ENCODE results near the gene REEP3. TPM values are rescaled to one million over a fixed set of nuclear protein-coding genes. Genes with fewer than 3 reads are reported as not detected.

REEP3 gene
- total RNA-seq, 1 donor from 2014 or later: 33.2 TPM

DNA sequence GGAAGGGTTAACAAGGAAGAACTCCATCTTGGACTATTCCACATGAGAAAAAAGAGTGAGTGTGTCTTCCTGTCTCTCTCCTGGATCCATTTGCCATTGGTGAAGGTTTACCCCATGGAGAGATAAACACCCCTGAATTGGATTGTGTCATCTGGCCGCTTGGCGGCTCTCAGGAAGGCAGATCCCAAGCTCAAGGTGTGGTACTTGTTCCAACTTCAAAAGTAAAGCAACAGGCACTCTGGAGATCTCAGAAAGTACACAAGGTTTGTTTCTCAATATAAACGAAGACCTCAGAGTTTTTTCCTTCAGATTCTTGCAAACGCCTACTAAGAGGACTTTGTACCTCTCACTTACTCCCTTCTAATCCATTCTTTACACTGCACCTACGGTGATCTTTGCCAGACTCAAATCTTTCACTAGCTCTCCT lies 116.7 kb downstream of the REEP3 start:
- no peak overlapping the region for H3K27ac Mint-ChIP-seq
- H3K4me1 Mint-ChIP-seq (ENCODE audit: low read depth): peaks cover 4% of the 10 kb centered on the region
- H3K27me3 Mint-ChIP-seq: peaks cover 4% of the 10 kb centered on the region
- H3K4me3 Mint-ChIP-seq (ENCODE audit: low read depth): no peak overlapping the region
- no peaks in the 10 kb centered on the region for H3K36me3 Mint-ChIP-seq (ENCODE audit: insufficient read depth)
- no peaks in the 10 kb centered on the region for H3K9me3 Mint-ChIP-seq (ENCODE audit: low read depth)
- no peak for DNase-seq (ENCODE audit: low spot score, unreplicated experiment)
- TF ChIP-seq, protein P1, sequence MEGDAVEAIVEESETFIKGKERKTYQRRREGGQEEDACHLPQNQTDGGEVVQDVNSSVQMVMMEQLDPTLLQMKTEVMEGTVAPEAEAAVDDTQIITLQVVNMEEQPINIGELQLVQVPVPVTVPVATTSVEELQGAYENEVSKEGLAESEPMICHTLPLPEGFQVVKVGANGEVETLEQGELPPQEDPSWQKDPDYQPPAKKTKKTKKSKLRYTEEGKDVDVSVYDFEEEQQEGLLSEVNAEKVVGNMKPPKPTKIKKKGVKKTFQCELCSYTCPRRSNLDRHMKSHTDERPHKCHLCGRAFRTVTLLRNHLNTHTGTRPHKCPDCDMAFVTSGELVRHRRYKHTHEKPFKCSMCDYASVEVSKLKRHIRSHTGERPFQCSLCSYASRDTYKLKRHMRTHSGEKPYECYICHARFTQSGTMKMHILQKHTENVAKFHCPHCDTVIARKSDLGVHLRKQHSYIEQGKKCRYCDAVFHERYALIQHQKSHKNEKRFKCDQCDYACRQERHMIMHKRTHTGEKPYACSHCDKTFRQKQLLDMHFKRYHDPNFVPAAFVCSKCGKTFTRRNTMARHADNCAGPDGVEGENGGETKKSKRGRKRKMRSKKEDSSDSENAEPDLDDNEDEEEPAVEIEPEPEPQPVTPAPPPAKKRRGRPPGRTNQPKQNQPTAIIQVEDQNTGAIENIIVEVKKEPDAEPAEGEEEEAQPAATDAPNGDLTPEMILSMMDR (IDR thresholded peaks at IDR 0.05; ENCODE audit: unreplicated experiment): no peak

DNA sequence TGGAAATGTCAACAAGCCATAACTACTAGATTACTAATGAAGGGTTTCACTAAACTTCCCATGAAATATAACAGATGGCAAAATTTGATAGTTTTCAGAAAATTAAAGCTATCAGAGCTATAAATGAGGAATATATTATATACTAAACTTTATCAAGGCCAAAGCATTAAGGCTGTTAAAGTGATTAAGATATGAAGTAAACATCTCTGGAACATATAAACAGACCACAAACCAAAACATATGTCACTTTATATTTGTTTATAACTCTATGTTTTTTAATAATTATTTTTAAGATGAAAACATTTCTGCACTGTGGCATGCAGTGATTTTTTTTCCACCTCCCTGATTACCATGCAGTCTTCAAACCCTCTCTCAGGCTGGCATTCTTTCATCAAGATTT lies 120.2 kb downstream of the REEP3 start:
- Mint-ChIP-seq H3K4me1 (ENCODE audit: low read depth) (peaks cover 4% of the 10 kb centered on the region), H3K9me3 (ENCODE audit: low read depth) (no peaks in the 10 kb centered on the region), H3K36me3 (ENCODE audit: insufficient read depth) (no peaks in the 10 kb centered on the region), H3K4me3 (ENCODE audit: low read depth) (no peak overlapping the region), H3K27me3 (no peaks in the 10 kb centered on the region), H3K27ac (no peak overlapping the region)
- DNase-seq (ENCODE audit: low spot score, unreplicated experiment): no peak
- TF ChIP-seq, protein P1 (IDR thresholded peaks at IDR 0.05; ENCODE audit: unreplicated experiment): no peak

DNA sequence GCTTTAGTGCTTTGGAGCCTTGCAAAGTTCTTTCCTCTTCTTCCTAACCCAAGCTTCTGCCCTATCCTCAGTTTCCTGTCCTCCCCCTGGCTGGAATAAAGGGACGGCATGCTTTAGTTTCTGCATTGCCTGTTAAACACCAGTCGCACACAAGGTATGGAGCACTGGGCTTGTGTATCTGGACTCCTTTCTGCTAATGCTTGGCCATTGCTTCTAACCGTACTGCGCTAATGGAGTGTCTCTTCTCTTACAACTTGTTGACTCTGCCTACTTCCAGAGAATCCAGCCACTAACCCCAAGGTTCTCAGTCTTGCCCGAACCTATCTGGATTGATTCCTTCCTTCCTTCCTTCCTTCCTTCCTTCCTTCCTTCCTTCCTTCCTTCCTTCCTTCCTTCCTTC lies 120.6 kb downstream of the REEP3 start:
- TF ChIP-seq, protein P1 (IDR thresholded peaks at IDR 0.05; ENCODE audit: unreplicated experiment): no peak
- no peaks in the 10 kb centered on the region for H3K27me3 Mint-ChIP-seq
- H3K4me1 Mint-ChIP-seq (ENCODE audit: low read depth): peaks cover 4% of the 10 kb centered on the region
- no peaks in the 10 kb centered on the region for H3K9me3 Mint-ChIP-seq (ENCODE audit: low read depth)
- no peak overlapping the region for H3K27ac Mint-ChIP-seq
- no peaks in the 10 kb centered on the region for H3K36me3 Mint-ChIP-seq (ENCODE audit: insufficient read depth)
- no peak for DNase-seq (ENCODE audit: low spot score, unreplicated experiment)
- H3K4me3 Mint-ChIP-seq (ENCODE audit: low read depth): no peak overlapping the region

DNA sequence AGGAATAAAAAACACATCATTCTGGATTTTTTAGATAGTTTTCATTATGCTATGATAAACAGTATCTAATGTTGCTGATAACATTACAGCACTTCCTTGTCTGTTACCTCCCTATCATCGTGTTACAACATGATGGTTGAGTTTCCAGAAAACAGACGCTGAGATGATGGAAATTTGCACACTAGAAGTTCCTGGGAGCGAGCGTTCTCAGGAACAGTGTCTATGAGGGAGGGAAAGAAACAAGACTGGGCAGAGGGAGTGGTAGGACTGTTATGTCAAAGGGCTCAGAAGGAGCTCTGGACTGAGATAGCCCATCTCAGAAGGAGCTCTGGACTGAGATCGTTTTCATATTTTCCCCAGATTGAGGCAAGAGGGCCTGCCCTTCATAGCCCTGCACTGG lies 121.6 kb downstream of the REEP3 start:
- TF ChIP-seq, protein P1 (IDR thresholded peaks at IDR 0.05; ENCODE audit: unreplicated experiment): no peak
- Mint-ChIP-seq H3K4me1 (ENCODE audit: low read depth) (peaks cover 4% of the 10 kb centered on the region), H3K9me3 (ENCODE audit: low read depth) (no peaks in the 10 kb centered on the region), H3K36me3 (ENCODE audit: insufficient read depth) (no peaks in the 10 kb centered on the region), H3K27ac (no peak overlapping the region), H3K27me3 (no peaks in the 10 kb centered on the region), H3K4me3 (ENCODE audit: low read depth) (no peak overlapping the region)
- no peak for DNase-seq (ENCODE audit: low spot score, unreplicated experiment)

DNA sequence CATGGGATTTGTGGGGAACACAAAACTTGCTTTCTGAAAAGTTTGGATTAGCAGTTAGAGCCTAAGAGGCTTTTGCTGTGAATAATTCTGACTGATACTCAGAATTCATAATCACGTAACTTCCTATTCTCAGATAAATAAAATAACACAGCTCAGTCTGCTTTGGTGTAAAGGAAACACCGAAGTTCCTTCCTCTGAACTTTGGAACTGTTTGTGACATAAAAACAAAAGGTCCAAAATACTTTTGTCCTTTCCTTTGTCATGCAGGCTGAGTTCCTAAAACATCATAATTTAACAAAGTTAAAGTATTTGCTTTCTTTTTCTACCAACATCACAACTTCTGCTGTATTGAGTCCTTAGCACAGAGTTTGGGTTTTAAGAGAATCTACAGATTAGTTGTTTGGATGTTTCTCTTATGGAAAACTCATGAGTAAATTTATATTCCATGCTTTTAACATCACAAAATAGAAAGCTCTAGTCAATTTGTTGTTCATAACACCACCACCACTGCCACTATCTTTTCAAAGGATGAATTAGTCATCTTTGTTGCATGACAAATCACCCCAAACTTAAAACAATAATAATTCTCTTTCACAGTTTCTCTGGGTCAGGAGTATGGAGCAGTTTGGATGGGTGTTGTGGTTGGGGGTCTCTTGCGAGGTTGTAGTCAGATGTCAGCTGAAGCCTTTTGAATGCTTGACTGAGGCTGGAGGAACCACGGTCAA lies 123.4 kb downstream of the REEP3 start:
- no peak for DNase-seq (ENCODE audit: low spot score, unreplicated experiment)
- H3K9me3 Mint-ChIP-seq (ENCODE audit: low read depth): no peaks in the 10 kb centered on the region
- TF ChIP-seq, protein P1 (IDR thresholded peaks at IDR 0.05; ENCODE audit: unreplicated experiment): no peak
- H3K4me1 Mint-ChIP-seq (ENCODE audit: low read depth): no peaks in the 10 kb centered on the region
- no peaks in the 10 kb centered on the region for H3K36me3 Mint-ChIP-seq (ENCODE audit: insufficient read depth)
- no peaks in the 10 kb centered on the region for H3K27me3 Mint-ChIP-seq
- H3K4me3 Mint-ChIP-seq (ENCODE audit: low read depth): no peak overlapping the region
- H3K27ac Mint-ChIP-seq: no peak overlapping the region

Data from progenitor cell of endocrine pancreas (in vitro differentiated cells).